Stomach smooth muscle (tissue), 2 donors: ENCODE results near the gene GNAL.

ENCODE experiments used
- H3K27ac ChIP-seq: one replicate; pipeline ENCODE4 v1.7.0; 2013; ENCODE audit warnings: mild to moderate bottlenecking, low read length, inconsistent platforms
- H3K27me3 ChIP-seq, 2 donors: one replicate each; pipeline ENCODE4 v1.7.0; 2013; ENCODE audit warnings: low read length in 2 of 2; ENCODE audit not compliant: insufficient read depth in 2 of 2, control insufficient read depth in 1 of 2
- H3K36me3 ChIP-seq, 2 donors: one replicate each; pipeline ENCODE4 v1.7.0; 2013; ENCODE audit warnings: low read length in 2 of 2; ENCODE audit not compliant: control insufficient read depth in 2 of 2, insufficient read depth in 2 of 2
- H3K4me1 ChIP-seq: one replicate; pipeline ENCODE4 v1.7.0; 2013; ENCODE audit warnings: low read length; ENCODE audit not compliant: control insufficient read depth, insufficient read depth
- H3K4me3 ChIP-seq, 2 donors: one replicate each; pipeline ENCODE4 v1.7.0; 2013; ENCODE audit warnings: low read length in 2 of 2
- H3K9ac ChIP-seq, 2 donors: one replicate each; pipeline ENCODE4 v1.7.0; 2013; ENCODE audit warnings: low read length in 2 of 2, mild to moderate bottlenecking in 1 of 2
- H3K9me3 ChIP-seq, 2 donors: one replicate each; pipeline ENCODE4 v1.7.0; 2013; ENCODE audit warnings: low read length in 2 of 2; ENCODE audit not compliant: control insufficient read depth in 2 of 2
- donor health status: healthy.
- donor health status: Pancreatic carcinoma.

The GNAL gene

GRCh38 chr18:11859903-11860407, 170.9 kb downstream of the GNAL start:
- H3K27me3 ChIP-seq, result no peaks in the 10 kb centered on the region
- no peaks in the 10 kb centered on the region for H3K36me3 ChIP-seq
- H3K9me3 ChIP-seq, result no peaks in the 10 kb centered on the region
- no peak overlapping the region for H3K4me3 ChIP-seq
- peaks cover 12% of the 10 kb centered on the region for H3K4me1 ChIP-seq
- H3K27ac ChIP-seq, result no peak overlapping the region
- no peak overlapping the region for H3K9ac ChIP-seq

GRCh38 chr18:11860594-11861450, 171.8 kb downstream of the GNAL start:
- H3K4me1 ChIP-seq, result peaks cover 12% of the 10 kb centered on the region

GRCh38 chr18:11861583-11862288, 172.7 kb downstream of the GNAL start:
- H3K4me1 ChIP-seq, result peaks cover 11% of the 10 kb centered on the region
- H3K27me3 ChIP-seq, result no peaks in the 10 kb centered on the region
- H3K9me3 ChIP-seq, result no peaks in the 10 kb centered on the region
- H3K36me3 ChIP-seq, result peaks cover 0 to 2% of the 10 kb centered on the region in 2 donors
- no peak overlapping the region for H3K4me3 ChIP-seq
- H3K9ac ChIP-seq, result no peak overlapping the region
- H3K27ac ChIP-seq, result no peak overlapping the region

More at GRCh38 chr18:11860594-11861450, 171.8 kb downstream of the GNAL start:
- Histone ChIP-seq H3K36me3 (no peaks in the 10 kb centered on the region), H3K27ac (no peak overlapping the region), H3K9ac (no peak overlapping the region), H3K27me3 (no peaks in the 10 kb centered on the region), H3K4me3 (no peak overlapping the region), H3K9me3 (no peaks in the 10 kb centered on the region)

GRCh38 chr18:11862468-11863137, 173.5 kb downstream of the GNAL start:
- Histone ChIP-seq H3K9me3 (no peaks in the 10 kb centered on the region), H3K36me3 (peaks cover 0 to 2% of the 10 kb centered on the region in 2 donors), H3K4me1 (peaks cover 2% of the 10 kb centered on the region), H3K9ac (no peak overlapping the region), H3K4me3 (no peak overlapping the region), H3K27me3 (no peaks in the 10 kb centered on the region), H3K27ac (no peak overlapping the region)

- H3K36me3 ChIP-seq, result peaks cover 2% of the 10 kb centered on the region in 2 donors
- no peaks in the 10 kb centered on the region for H3K27me3 ChIP-seq
- no peaks in the 10 kb centered on the region for H3K4me1 ChIP-seq
- no peak overlapping the region for H3K27ac ChIP-seq
- no peaks in the 10 kb centered on the region for H3K9me3 ChIP-seq
- no peak overlapping the region for H3K4me3 ChIP-seq
- H3K9ac ChIP-seq, result no peak overlapping the region
Observed at GRCh38 chr18:11864471-11864870, 175.4 kb downstream of the GNAL start.

GRCh38 chr18:11865071-11865470, 176.0 kb downstream of the GNAL start:
- no peaks in the 10 kb centered on the region for H3K9me3 ChIP-seq

GRCh38 chr18:11866329-11866728, 177.3 kb downstream of the GNAL start:
- H3K9me3 ChIP-seq, result no peaks in the 10 kb centered on the region
- H3K36me3 ChIP-seq, result peaks cover 2% of the 10 kb centered on the region in 2 donors
- H3K27ac ChIP-seq, result no peak overlapping the region
- no peak overlapping the region for H3K4me3 ChIP-seq
- H3K27me3 ChIP-seq, result no peaks in the 10 kb centered on the region
- no peak overlapping the region for H3K9ac ChIP-seq
- H3K4me1 ChIP-seq, result no peaks in the 10 kb centered on the region

More at GRCh38 chr18:11865071-11865470, 176.0 kb downstream of the GNAL start:
- Histone ChIP-seq H3K9ac (no peak overlapping the region), H3K27me3 (no peaks in the 10 kb centered on the region), H3K4me3 (no peak overlapping the region), H3K36me3 (peaks cover 2% of the 10 kb centered on the region in 2 donors), H3K27ac (no peak overlapping the region), H3K4me1 (no peaks in the 10 kb centered on the region)

GRCh38 chr18:11866764-11867163, 177.7 kb downstream of the GNAL start:
- H3K4me3 ChIP-seq, result no peak overlapping the region
- H3K27me3 ChIP-seq, result no peaks in the 10 kb centered on the region
- peaks cover 2% of the 10 kb centered on the region in 2 donors for H3K36me3 ChIP-seq
- H3K9ac ChIP-seq, result no peak overlapping the region
- H3K9me3 ChIP-seq, result no peaks in the 10 kb centered on the region
- no peak overlapping the region for H3K27ac ChIP-seq
- no peaks in the 10 kb centered on the region for H3K4me1 ChIP-seq

- Histone ChIP-seq H3K4me3 (no peak overlapping the region), H3K36me3 (peaks cover 2% of the 10 kb centered on the region in 2 donors), H3K27me3 (no peaks in the 10 kb centered on the region), H3K27ac (no peak overlapping the region), H3K4me1 (no peaks in the 10 kb centered on the region), H3K9ac (no peak overlapping the region), H3K9me3 (no peaks in the 10 kb centered on the region)
Observed at GRCh38 chr18:11868230-11868629, 179.2 kb downstream of the GNAL start.

GRCh38 chr18:11871501-11871900, 182.4 kb downstream of the GNAL start:
- no peaks in the 10 kb centered on the region for H3K4me1 ChIP-seq
- H3K4me3 ChIP-seq, result no peak overlapping the region
- H3K9ac ChIP-seq, result no peak overlapping the region
- H3K27ac ChIP-seq, result no peak overlapping the region
- no peaks in the 10 kb centered on the region for H3K27me3 ChIP-seq
- H3K36me3 ChIP-seq, result peaks cover 2 to 5% of the 10 kb centered on the region in 2 donors
- no peaks in the 10 kb centered on the region for H3K9me3 ChIP-seq
